BLaER1 (cell line): ENCODE results near the gene RASGEF1B.

Source experiments
- H3K27ac ChIP-seq: shearing (Covaris generic); formaldehyde crosslinking; 2 replicates; pipeline ENCODE4 v1.8.1; 2022
- H3K27me3 ChIP-seq: shearing (Covaris generic); formaldehyde crosslinking; 2 replicates; pipeline ENCODE4 v1.8.1; 2022
- H3K36me3 ChIP-seq: shearing (Covaris generic); formaldehyde crosslinking; 2 replicates; pipeline ENCODE4 v1.8.1; 2022
- H3K4me1 ChIP-seq: shearing (Covaris generic); formaldehyde crosslinking; 2 replicates; pipeline ENCODE4 v1.8.1; 2022
- H3K4me2 ChIP-seq: shearing (Covaris generic); formaldehyde crosslinking; 2 replicates; pipeline ENCODE4 v1.8.1; 2022
- H3K4me3 ChIP-seq: shearing (Covaris generic); formaldehyde crosslinking; 2 replicates; pipeline ENCODE4 v1.8.1; 2022
- H3K9ac ChIP-seq: shearing (Covaris generic); formaldehyde crosslinking; 2 replicates; pipeline ENCODE4 v1.8.1; 2022
- H3K9me3 ChIP-seq: shearing (Covaris generic); formaldehyde crosslinking; 2 replicates; pipeline ENCODE4 v1.8.1; 2022
- H4K20me1 ChIP-seq: shearing (Covaris generic); formaldehyde crosslinking; 2 replicates; pipeline ENCODE4 v1.8.1; 2022
- Cebpa-rat ChIP-seq: shearing (Covaris generic); IDR thresholded peaks from 2 replicates; pipeline ENCODE4 v1.8.1; 2022

The RASGEF1B gene

DNA sequence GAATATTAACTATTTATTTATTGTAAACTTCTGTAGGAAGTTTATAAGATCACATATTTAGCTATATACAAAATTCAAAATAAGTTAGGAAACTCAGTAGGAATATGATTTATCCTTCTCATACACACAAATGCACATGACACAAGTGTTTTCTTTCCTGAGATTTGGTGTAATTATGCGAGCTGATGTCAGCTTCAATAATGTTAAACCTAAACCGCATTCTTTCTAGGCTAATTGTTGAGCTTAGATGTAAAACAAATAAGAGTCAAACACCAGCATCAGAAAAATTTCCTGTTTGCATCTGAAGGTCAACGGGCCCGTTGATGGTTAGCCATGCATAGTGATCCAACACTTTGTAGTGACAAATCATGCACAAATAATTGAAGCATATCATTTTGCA is 30.8 kb downstream of the RASGEF1B start:
- no peak for TF ChIP-seq Cebpa-rat
- no peaks in the 10 kb centered on the region for H3K4me1 ChIP-seq
- H3K9ac ChIP-seq, result no peak overlapping the region
- no peaks in the 10 kb centered on the region for H4K20me1 ChIP-seq
- no peaks in the 10 kb centered on the region for H3K27me3 ChIP-seq
- no peak overlapping the region for H3K27ac ChIP-seq
- H3K4me2 ChIP-seq, result no peak overlapping the region
- H3K36me3 ChIP-seq, result peaks cover 20% of the 10 kb centered on the region
- H3K9me3 ChIP-seq, result no peaks in the 10 kb centered on the region
- H3K4me3 ChIP-seq, result no peak overlapping the region

DNA sequence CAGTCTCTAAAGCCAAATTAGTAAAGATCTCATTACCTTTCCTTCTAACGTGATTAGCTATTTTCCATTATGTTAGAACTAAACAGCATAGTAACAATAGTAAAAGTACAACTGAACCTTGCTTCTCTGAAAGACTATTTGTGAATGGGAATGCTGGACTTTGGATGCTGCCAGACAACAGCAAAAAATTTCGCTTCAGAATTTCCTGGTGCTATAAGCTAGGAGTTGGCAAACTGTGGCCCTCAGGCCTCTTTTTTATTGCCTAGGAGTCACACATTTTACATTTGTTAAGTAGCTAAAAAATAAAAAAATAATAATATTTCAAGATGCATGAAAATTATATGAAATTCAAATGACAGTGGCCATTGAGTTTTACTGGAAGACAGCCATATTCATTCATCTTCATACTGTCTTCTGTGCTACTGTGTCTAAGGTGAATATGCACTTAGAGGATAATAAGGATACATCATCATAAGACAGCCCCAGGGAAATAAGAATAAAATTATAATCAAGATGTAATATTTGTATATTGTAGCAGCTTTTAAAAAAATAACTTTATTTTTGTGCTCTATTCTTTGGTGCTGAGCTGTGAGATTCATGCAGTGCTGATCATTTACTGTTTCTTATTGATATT is 34.6 kb downstream of the RASGEF1B start:
- Histone ChIP-seq H3K27ac (no peak overlapping the region), H4K20me1 (no peaks in the 10 kb centered on the region), H3K4me1 (no peaks in the 10 kb centered on the region), H3K9ac (no peak overlapping the region), H3K4me2 (no peak overlapping the region), H3K9me3 (no peaks in the 10 kb centered on the region), H3K27me3 (no peaks in the 10 kb centered on the region), H3K4me3 (no peak overlapping the region), H3K36me3 (peaks cover 10% of the 10 kb centered on the region; the same call in 1 of the 2 replicates)
- no peak for TF ChIP-seq Cebpa-rat

DNA sequence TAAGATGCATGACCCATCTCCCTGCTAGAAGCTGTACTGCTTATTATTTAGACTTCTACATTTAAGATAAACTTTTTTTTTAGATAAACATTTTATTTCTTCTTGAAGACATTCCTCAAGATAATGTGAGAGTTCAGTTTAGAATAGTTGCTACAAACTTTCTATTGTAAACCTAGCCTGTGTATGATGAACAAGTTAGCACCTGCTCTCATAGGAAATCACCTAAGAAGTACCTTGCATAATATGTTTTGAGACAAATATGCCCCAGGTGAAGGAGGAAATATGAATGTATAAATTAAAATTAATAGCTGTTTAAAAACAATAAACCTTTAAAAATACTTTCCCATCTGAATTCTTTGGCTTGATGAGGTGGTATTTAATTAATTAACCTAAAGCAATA is 35.6 kb downstream of the RASGEF1B start:
- H3K9ac ChIP-seq, result no peak overlapping the region

DNA sequence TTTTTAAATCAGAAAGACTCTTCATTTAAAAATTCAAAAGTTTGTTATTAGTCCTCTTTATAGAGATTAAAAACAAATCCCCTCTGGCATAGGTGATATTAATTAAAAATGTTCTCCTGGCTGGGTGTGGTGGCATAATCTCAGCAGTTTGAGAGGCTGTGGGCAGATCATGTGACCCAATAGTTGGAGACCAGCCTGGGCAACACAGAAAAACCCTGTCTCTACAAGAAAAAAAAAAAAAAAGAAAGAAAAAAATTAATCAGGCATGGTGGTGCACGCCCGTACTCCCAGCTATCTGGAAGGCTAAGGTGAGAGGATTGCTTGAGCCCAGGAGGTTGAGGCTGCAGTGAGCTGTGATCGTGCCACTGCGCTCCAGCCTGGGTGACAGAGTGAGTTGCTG is 38.9 kb downstream of the RASGEF1B start:
- H3K4me3 ChIP-seq, result no peak overlapping the region

More for the DNA sequence above, 35.6 kb downstream of the RASGEF1B start:
- Histone ChIP-seq H3K9me3 (no peaks in the 10 kb centered on the region), H3K36me3 (0 out of 2 replicates have a peak, but pooled peaks cover 3% of the 10 kb centered on the region), H3K27ac (no peak overlapping the region), H4K20me1 (no peaks in the 10 kb centered on the region), H3K4me2 (no peak overlapping the region), H3K4me1 (no peaks in the 10 kb centered on the region), H3K27me3 (no peaks in the 10 kb centered on the region), H3K4me3 (no peak overlapping the region)
- TF ChIP-seq Cebpa-rat, result no peak

DNA sequence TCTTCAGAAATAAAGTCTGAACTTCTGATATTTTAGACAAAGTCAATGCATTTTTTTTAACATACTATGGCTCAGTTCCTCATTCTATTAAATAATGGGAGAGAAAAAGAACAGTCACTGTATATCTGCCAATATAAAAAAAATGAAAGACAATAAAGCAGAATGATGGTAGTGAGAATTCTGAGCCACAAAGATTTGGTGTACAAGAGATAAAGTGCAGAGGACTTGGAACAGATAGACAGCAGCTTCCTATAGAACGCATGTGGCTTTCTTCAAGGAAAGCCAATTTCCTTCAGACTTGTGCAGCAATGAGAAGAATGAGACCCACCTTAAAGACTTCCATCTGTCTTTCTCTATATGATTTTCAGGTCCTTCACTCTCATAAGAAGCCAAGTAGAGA is 39.7 kb downstream of the RASGEF1B start:
- no peaks in the 10 kb centered on the region for H3K4me1 ChIP-seq
- H3K4me2 ChIP-seq, result no peak overlapping the region
- H3K4me3 ChIP-seq, result no peak overlapping the region
- TF ChIP-seq Cebpa-rat, result no peak
- no peaks in the 10 kb centered on the region for H3K27me3 ChIP-seq
- H3K36me3 ChIP-seq, result peaks cover 12% of the 10 kb centered on the region; the same call in 1 of the 2 replicates
- no peaks in the 10 kb centered on the region for H4K20me1 ChIP-seq
- H3K9ac ChIP-seq, result no peak overlapping the region
- no peak overlapping the region for H3K27ac ChIP-seq
- H3K9me3 ChIP-seq, result peaks cover 11% of the 10 kb centered on the region

More for the DNA sequence above, 38.9 kb downstream of the RASGEF1B start:
- H3K27me3 ChIP-seq, result no peaks in the 10 kb centered on the region
- H3K9me3 ChIP-seq, result peaks cover 11% of the 10 kb centered on the region
- no peaks in the 10 kb centered on the region for H4K20me1 ChIP-seq
- no peak overlapping the region for H3K9ac ChIP-seq
- H3K4me1 ChIP-seq, result no peaks in the 10 kb centered on the region
- H3K4me2 ChIP-seq, result no peak overlapping the region
- H3K36me3 ChIP-seq, result peaks cover 12% of the 10 kb centered on the region; the same call in 1 of the 2 replicates
- H3K27ac ChIP-seq, result no peak overlapping the region
- TF ChIP-seq Cebpa-rat, result no peak

DNA sequence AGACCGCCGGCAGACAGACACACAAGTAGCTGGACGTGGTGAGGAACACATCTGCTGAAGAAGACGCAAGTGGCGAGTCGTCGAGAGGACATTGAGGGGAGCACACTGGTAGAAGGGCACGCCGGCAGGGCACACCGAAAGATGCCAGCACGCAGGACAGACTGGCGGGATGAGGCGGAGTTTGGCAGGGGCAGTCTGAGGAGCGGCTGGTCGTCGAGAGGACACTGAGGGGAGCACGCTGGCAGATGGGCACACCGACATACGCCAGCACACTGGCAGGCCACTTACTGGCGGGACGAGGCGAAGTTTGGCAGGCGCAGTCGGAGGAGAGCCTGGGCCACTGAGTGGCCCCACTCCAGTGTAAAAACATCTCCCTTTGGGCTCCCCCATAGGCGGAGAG is 42.1 kb downstream of the RASGEF1B start:
- H3K4me3 ChIP-seq, result no peak overlapping the region
- no peaks in the 10 kb centered on the region for H3K27me3 ChIP-seq
- H3K27ac ChIP-seq, result no peak overlapping the region
- H3K4me2 ChIP-seq, result no peak overlapping the region
- no peaks in the 10 kb centered on the region for H4K20me1 ChIP-seq
- peaks cover 12% of the 10 kb centered on the region; the same call in 1 of the 2 replicates for H3K36me3 ChIP-seq
- H3K4me1 ChIP-seq, result no peaks in the 10 kb centered on the region
- no peak for TF ChIP-seq Cebpa-rat
- H3K9me3 ChIP-seq, result peaks cover 11% of the 10 kb centered on the region
- no peak overlapping the region for H3K9ac ChIP-seq

DNA sequence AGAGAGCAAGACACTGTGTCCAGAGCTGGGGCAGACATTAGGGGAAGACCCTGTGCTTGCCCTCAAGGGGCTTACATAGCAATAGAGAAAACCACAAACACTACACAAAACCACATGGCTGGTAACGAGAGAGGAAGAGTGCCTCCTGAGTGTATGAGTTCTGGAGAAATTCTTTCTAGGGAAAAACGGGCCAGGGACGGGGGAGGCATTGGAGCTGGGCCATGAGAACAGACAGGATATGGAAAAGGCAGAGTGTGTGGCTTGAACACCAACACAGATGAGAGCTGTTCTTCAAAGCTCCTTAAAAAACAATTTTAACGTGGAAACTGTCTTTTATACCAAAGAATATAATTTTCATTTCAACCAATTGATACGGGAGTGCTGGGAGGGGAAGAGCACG is 42.7 kb downstream of the RASGEF1B start:
- no peak overlapping the region for H3K27ac ChIP-seq
- H4K20me1 ChIP-seq, result no peaks in the 10 kb centered on the region
- no peak overlapping the region for H3K9ac ChIP-seq
- no peak for TF ChIP-seq Cebpa-rat
- H3K4me3 ChIP-seq, result no peak overlapping the region
- peaks cover 12% of the 10 kb centered on the region; the same call in 1 of the 2 replicates for H3K36me3 ChIP-seq
- peaks cover 11% of the 10 kb centered on the region for H3K9me3 ChIP-seq
- H3K27me3 ChIP-seq, result no peaks in the 10 kb centered on the region
- no peak overlapping the region for H3K4me2 ChIP-seq
- H3K4me1 ChIP-seq, result no peaks in the 10 kb centered on the region

DNA sequence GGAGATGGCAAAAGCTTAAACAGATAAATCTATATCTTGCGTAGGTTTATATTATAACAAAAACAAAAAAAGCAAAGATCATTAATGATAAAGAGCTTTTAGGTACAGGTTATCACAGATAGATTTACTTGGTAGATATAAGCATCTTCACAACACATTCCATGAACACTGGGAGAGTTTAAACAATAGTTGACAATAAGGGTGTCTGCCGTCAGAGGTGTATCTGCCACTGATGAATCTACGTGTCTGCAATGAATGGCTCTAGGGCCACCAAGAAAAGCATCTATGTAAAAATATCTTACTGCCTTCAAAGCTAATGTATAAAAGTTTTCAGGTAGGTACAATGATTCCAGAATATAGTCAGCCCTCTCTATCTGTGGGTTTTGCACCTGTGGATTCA is 43.7 kb downstream of the RASGEF1B start:
- Histone ChIP-seq H3K4me3 (no peak overlapping the region), H3K36me3 (peaks cover 12% of the 10 kb centered on the region; the same call in 1 of the 2 replicates), H3K9ac (no peak overlapping the region), H4K20me1 (no peaks in the 10 kb centered on the region), H3K4me1 (no peaks in the 10 kb centered on the region), H3K27me3 (no peaks in the 10 kb centered on the region), H3K9me3 (peaks cover 11% of the 10 kb centered on the region), H3K4me2 (no peak overlapping the region), H3K27ac (no peak overlapping the region)
- TF ChIP-seq Cebpa-rat, result no peak

DNA sequence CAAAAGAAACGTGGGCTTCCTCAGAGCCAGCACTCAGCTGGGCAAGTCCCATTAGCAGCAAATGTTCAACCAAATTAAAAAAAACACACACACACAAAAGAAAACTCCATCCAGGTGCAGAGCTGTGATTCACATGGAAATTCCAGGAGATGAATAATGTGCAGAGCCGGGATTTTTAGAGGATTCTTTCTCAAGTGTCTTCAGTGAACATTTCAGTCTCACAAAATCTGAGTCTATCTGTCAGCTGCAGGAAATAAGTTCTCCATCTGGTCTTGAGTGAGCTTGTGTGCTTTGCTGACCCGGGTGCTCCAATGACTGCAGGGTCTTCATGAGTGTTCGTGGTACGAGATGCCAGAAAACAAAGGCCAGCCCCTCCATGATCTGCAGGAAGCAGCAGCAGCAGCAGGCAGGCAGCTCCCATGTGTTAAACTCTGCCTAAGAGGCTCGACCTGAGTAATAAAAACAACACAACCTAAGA is 44.3 kb downstream of the RASGEF1B start:
- Histone ChIP-seq H3K4me1 (no peaks in the 10 kb centered on the region), H4K20me1 (no peaks in the 10 kb centered on the region), H3K4me2 (no peak overlapping the region), H3K9ac (no peak overlapping the region), H3K27ac (no peak overlapping the region), H3K27me3 (no peaks in the 10 kb centered on the region), H3K9me3 (peaks cover 11% of the 10 kb centered on the region), H3K4me3 (no peak overlapping the region), H3K36me3 (peaks cover 12% of the 10 kb centered on the region; the same call in 1 of the 2 replicates)
- TF ChIP-seq Cebpa-rat, result no peak

DNA sequence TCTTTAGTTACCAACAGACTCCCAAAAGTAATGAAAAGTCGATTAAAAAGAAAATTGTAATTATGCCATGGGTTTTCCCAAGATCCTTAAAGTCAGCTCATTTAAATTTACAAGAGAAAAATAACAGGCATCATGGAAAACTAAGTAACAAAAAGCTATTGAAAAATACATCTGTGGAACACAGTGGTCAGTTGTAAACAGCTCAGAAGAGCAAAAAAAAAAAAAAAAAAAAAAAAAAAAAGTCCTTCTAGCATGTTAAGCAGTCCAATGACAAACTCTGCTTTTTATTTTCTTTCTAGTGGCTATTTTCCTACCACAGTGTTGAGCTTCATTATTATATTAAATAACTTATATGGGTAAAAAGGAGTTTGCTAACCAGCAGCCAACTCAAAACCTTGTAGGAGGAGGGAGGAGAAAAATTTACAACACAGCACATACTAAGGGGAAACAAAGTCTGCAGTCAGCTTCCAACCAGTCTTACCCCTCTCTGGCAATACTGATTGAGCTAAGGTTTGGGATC is 44.9 kb downstream of the RASGEF1B start:
- Histone ChIP-seq H3K36me3 (peaks cover 12% of the 10 kb centered on the region; the same call in 1 of the 2 replicates), H4K20me1 (no peaks in the 10 kb centered on the region), H3K4me3 (no peak overlapping the region), H3K9ac (no peak overlapping the region), H3K4me2 (no peak overlapping the region), H3K27me3 (no peaks in the 10 kb centered on the region), H3K4me1 (no peaks in the 10 kb centered on the region), H3K27ac (no peak overlapping the region), H3K9me3 (peaks cover 11% of the 10 kb centered on the region)
- TF ChIP-seq Cebpa-rat, result no peak
